ENCODE results near the gene SGF29. TPM values are rescaled to one million over a fixed set of nuclear protein-coding genes. Genes with fewer than 3 reads are reported as not detected.

Gene SGF29
- polyA plus RNA-seq, 1 donor (not counting 4 experiments of a cell fraction or from before 2014, with no cell fraction given), result 3.0 TPM

DNA sequence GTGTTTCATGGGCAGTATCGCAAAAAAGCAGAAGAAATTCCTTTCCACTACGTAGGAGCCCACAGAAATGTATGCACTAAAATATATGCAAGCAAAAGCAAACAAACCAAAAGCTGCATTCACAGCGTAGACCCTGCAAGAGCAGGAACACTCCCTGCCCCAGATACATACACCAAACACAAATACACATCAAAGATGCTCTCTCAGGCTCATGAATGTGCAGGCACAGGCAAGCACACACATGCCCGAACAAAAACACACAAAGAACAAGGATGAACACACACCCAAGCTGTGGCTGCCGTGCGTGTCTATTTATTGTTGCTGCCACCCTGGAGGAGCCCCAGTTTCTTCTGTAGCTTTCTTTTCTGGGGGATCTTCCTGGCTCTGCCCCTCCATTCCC is 16.6 kb upstream of the SGF29 start:
- peak; percentile 79 for DNase-seq (ENCODE audit: low read depth, low spot score)
- peak overlapping the region; percentile 84 for H3K27ac ChIP-seq (ENCODE audit: control insufficient read depth, insufficient read depth, low read length)

DNA sequence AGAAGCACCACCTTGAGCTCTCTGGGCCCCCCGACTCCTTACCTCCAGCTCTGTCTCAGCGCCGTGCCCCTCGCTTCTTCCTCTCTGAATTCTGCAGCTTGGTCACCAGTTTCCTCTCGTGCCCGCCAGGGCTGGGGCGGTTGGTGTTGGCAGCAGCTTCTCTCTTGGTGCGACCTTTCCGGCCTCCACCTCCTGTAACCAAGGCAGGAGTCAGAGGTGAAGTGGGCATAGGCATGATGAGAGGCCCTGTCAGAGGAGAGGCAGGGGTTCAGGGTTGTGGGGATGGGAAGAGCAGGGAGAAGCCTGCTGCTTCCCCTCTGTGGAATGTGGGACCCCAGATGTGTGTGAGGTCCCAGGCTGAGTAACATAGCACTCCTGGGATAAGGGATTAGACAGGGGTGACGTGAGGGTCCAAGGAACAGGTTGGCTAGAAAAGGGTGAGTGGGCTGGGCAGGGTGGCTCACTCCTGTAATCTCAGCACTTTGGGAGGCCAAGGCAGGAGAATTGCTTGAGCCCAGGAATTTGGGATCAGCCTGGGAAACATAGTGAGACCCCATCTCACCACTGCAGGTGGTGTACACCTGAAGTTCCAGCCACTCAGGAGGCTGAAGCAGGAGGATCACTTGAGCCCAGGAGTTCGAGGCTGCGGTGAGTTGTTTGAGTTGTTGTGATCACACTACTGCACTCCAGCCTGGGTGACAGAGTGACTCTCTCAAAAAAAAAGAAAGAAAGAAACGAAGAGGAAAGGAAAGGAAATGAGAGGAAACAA is 15.6 kb upstream of the SGF29 start:
- dilution Hi-C loops (cut with MboI; ENCODE audit: extremely low pct_ligation_motif_present, low sequenced_read_pairs), result no loop called here
- H3K9me1 ChIP-seq (ENCODE audit: control insufficient read depth, extremely low read depth, insufficient read depth, low read length), result no peaks in the 10 kb centered on the region
- H3K27ac ChIP-seq (ENCODE audit: control insufficient read depth, insufficient read depth, low read length), result peak overlapping the region; percentile 84
- no peaks in the 10 kb centered on the region for H3K9me3 ChIP-seq (ENCODE audit: control insufficient read depth, low read depth, low read length)
- TF ChIP-seq EZH2 (IDR thresholded peaks at IDR 0.05; ENCODE audit: low read length), result no peak
- TF ChIP-seq, protein P1, sequence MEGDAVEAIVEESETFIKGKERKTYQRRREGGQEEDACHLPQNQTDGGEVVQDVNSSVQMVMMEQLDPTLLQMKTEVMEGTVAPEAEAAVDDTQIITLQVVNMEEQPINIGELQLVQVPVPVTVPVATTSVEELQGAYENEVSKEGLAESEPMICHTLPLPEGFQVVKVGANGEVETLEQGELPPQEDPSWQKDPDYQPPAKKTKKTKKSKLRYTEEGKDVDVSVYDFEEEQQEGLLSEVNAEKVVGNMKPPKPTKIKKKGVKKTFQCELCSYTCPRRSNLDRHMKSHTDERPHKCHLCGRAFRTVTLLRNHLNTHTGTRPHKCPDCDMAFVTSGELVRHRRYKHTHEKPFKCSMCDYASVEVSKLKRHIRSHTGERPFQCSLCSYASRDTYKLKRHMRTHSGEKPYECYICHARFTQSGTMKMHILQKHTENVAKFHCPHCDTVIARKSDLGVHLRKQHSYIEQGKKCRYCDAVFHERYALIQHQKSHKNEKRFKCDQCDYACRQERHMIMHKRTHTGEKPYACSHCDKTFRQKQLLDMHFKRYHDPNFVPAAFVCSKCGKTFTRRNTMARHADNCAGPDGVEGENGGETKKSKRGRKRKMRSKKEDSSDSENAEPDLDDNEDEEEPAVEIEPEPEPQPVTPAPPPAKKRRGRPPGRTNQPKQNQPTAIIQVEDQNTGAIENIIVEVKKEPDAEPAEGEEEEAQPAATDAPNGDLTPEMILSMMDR (optimal IDR thresholded peaks at IDR 0.05 in 1 of 3, IDR thresholded peaks at IDR 0.05 in 1 of 3, conservative IDR thresholded peaks at IDR 0.05 in 1 of 3; ENCODE audit: extremely low read depth in 1 of 3, insufficient read depth in 2 of 3, low read length in 3 of 3), result no peak
- H3K27me3 ChIP-seq (ENCODE audit: control insufficient read depth, extremely low read depth, insufficient read depth, low read length), result no peaks in the 10 kb centered on the region
- H3K4me3 ChIP-seq (ENCODE audit: control insufficient read depth in 2 of 3, extremely low read depth in 1 of 3, insufficient read depth in 2 of 3, low read depth in 1 of 3, low read length in 3 of 3), result peak overlapping the region; percentile 52 to 84 (median 76)
- H3K4me1 ChIP-seq (ENCODE audit: control insufficient read depth, extremely low read depth, insufficient read depth, low read length), result peaks cover 35% of the 10 kb centered on the region
- DNase-seq (ENCODE audit: low read depth, low spot score) (no peak), FAIRE-seq (no peak)
- no peaks in the 10 kb centered on the region for H4K20me1 ChIP-seq (ENCODE audit: control insufficient read depth, extremely low read depth, insufficient read depth, low read length)
- H3K9ac ChIP-seq (ENCODE audit: control insufficient read depth, extremely low read depth, insufficient read depth, low read length), result peak overlapping the region; percentile 91
- peaks cover 12% of the 10 kb centered on the region for H3K79me2 ChIP-seq (ENCODE audit: control insufficient read depth, insufficient read depth, low read length)
- peaks cover 0 to 8% of the 10 kb centered on the region in 2 experiments for H3K36me3 ChIP-seq (ENCODE audit: control insufficient read depth in 2 of 2, extremely low read depth in 1 of 2, insufficient read depth in 2 of 2, low read length in 2 of 2)
- peak overlapping the region; percentile 96 for H3K4me2 ChIP-seq (ENCODE audit: control insufficient read depth, extremely low read depth, insufficient read depth, low read depth, low read length)
- H2AFZ ChIP-seq (ENCODE audit: control insufficient read depth, low read length), result peak overlapping the region; percentile 97

More for the DNA sequence above, 16.6 kb upstream of the SGF29 start:
- H2AFZ ChIP-seq (ENCODE audit: control insufficient read depth, low read length), result no peak overlapping the region
- peaks cover 0 to 8% of the 10 kb centered on the region in 2 experiments for H3K36me3 ChIP-seq (ENCODE audit: control insufficient read depth in 2 of 2, extremely low read depth in 1 of 2, insufficient read depth in 2 of 2, low read length in 2 of 2)
- H3K9ac ChIP-seq (ENCODE audit: control insufficient read depth, extremely low read depth, insufficient read depth, low read length), result peak overlapping the region; percentile 91
- H4K20me1 ChIP-seq (ENCODE audit: control insufficient read depth, extremely low read depth, insufficient read depth, low read length), result no peaks in the 10 kb centered on the region
- dilution Hi-C loops (cut with MboI; ENCODE audit: extremely low pct_ligation_motif_present, low sequenced_read_pairs), result no loop called here
- TF ChIP-seq, protein P1 (optimal IDR thresholded peaks at IDR 0.05 in 1 of 3, IDR thresholded peaks at IDR 0.05 in 1 of 3, conservative IDR thresholded peaks at IDR 0.05 in 1 of 3; ENCODE audit: extremely low read depth in 1 of 3, insufficient read depth in 2 of 3, low read length in 3 of 3), result no peak
- no peak for TF ChIP-seq EZH2 (IDR thresholded peaks at IDR 0.05; ENCODE audit: low read length)
- no peaks in the 10 kb centered on the region for H3K27me3 ChIP-seq (ENCODE audit: control insufficient read depth, extremely low read depth, insufficient read depth, low read length)
- peak overlapping the region; percentile 52 to 84 (median 76) for H3K4me3 ChIP-seq (ENCODE audit: control insufficient read depth in 2 of 3, extremely low read depth in 1 of 3, insufficient read depth in 2 of 3, low read depth in 1 of 3, low read length in 3 of 3)
- peak; percentile 93 for FAIRE-seq
- H3K9me3 ChIP-seq (ENCODE audit: control insufficient read depth, low read depth, low read length), result no peaks in the 10 kb centered on the region
- peaks cover 12% of the 10 kb centered on the region for H3K79me2 ChIP-seq (ENCODE audit: control insufficient read depth, insufficient read depth, low read length)
- H3K4me1 ChIP-seq (ENCODE audit: control insufficient read depth, extremely low read depth, insufficient read depth, low read length), result peaks cover 30% of the 10 kb centered on the region
- no peaks in the 10 kb centered on the region for H3K9me1 ChIP-seq (ENCODE audit: control insufficient read depth, extremely low read depth, insufficient read depth, low read length)
- H3K4me2 ChIP-seq (ENCODE audit: control insufficient read depth, extremely low read depth, insufficient read depth, low read depth, low read length), result peak overlapping the region; percentile 96
